D721Med (cell line): Measurements from ENCODE around the gene BRS3.

Experiments used
- DNase-seq: peaks from one replicate; pipeline ENCODE4 v3.0.0; 2011; ENCODE audit warnings: low spot score; ENCODE audit not compliant: insufficient read length
- FAIRE-seq: peaks from 2 replicates; lab custom pipeline; 2011; peaks lifted over from hg19 to GRCh38; lab: Jason Lieb, UNC
- CTCF ChIP-seq: IDR thresholded peaks from 2 replicates; pipeline ENCODE4 v1.5.1; 2012; ENCODE audit warnings: mild to moderate bottlenecking, control low read depth; ENCODE audit not compliant: insufficient read depth; ENCODE audit errors: missing control alignments

BRS3 gene

DNA sequence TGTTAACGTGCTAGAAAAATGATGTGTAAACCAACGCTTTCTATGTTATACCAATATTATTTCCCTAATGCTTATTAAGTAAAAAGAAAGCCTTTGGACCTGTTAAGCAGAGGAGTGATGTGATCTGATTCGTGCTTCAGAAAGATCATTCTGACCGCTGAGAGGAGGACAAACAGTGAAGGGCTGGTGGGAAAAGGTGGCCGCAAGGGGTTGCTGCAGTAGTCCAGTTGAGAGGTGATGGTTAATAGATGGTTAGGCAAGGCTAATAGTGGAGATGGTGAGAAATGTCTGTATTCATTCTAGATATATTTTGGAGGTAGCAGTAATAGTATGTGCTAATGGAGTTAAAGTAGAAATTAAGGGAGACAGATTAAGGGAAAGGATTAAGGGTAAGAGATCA lies 31.3 kb downstream of the BRS3 start:
- no peak for TF ChIP-seq CTCF
- FAIRE-seq: no peak
- DNase-seq: no peak

DNA sequence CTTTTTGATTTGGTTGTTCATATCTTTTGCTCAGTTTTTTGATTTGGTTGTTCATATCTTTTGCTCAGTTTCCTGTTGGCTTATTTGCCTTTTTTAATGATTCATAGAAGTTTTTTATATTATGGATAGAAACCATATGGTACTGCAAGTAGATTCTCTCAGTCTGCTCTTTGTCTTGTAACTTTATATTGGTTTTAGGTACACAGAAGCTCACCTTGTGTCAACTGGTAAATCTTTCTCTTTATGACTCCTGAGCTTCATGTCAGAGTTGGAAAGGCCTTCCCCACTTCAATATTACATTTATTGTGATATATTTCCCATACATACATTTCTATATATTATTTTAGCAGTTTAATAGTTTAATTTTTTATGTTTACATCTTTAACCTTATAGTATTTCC lies 36.0 kb downstream of the BRS3 start:
- TF ChIP-seq CTCF: no peak
- FAIRE-seq: no peak
- DNase-seq: no peak

GRCh38 chrX:136525738-136526606 lies 38.2 kb downstream of the BRS3 start:
- TF ChIP-seq CTCF: no peak
- no peak for FAIRE-seq
- DNase-seq: no peak

- no peak for TF ChIP-seq CTCF
- FAIRE-seq (no peak), DNase-seq (no peak)
Measured at GRCh38 chrX:136528645-136529315, 41.0 kb downstream of the BRS3 start.

DNA sequence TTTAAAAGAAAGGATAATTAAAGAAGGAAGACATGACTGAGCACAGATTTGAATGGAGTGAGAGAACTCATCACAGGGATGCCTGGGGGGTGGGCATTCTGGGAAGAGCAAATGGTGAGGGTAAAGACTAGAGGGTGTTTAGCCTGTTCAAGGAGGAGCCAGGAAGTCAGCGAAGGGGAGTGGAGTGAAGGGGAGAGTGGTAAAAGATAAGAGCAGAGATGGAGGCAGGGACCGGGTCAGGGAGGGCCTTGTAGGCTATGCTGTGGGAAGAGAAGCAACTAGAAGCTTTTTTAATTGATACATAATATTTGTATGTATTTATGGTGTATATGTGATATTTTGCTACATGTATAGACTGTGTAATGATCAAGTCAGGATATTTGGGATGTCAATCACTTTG lies 42.0 kb downstream of the BRS3 start:
- TF ChIP-seq CTCF: no peak
- FAIRE-seq (no peak), DNase-seq (no peak)

GRCh38 chrX:136531951-136532350 lies 44.2 kb downstream of the BRS3 start, which contains the start of gene VGLL1:
TSS of gene VGLL1 (plus strand) at chrX:136532215. CDS start at chrX:136536021, 3,806 bp downstream.
- DNase-seq: no peak
- no peak for TF ChIP-seq CTCF
- FAIRE-seq: no peak

DNA sequence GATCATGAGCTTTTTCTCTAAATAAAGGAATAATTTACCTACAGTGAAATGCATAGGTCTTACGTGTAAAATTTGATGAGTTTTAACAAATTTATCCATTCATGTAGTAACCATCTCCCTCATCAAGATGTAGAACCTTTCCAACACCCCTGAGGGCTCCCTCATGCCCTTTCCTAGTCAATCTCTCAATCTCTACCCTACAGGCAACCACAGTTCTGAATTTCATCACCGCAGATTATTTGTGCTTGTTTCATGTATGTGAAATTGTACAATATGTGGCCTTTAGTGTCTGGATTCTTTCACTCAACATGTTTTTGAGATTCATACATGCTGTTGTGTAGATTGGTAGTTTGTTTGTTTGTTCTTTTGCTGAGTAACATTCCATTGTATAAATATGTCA lies 46.4 kb downstream of the BRS3 start:
- DNase-seq (no peak), FAIRE-seq (no peak)
- TF ChIP-seq CTCF: no peak
